Measurements from ENCODE around the gene MBD3L2B.

- TF ChIP-seq CTCF (IDR thresholded peaks at IDR 0.05) (no peak), RFX5 (IDR thresholded peaks at IDR 0.05; ENCODE audit: low read length) (no peak), RCOR1 (IDR thresholded peaks at IDR 0.05; ENCODE audit: low read length) (no peak), RAD21 (IDR thresholded peaks at IDR 0.05; ENCODE audit: low read length) (no peak), REST (IDR thresholded peaks at IDR 0.05; ENCODE audit: low read depth, low read length) (no peak)
These were observed 20.9 kb downstream of the MBD3L2B start for GRCh38 chr19:7000333-7000732.

Data from SK-N-SH (cell line).